K562 (cell line): ENCODE data around the gene PEX5.

Source experiments
- CTCF ChIP-seq, 3 experiments: IDR thresholded peaks in 2 of 3; conservative IDR thresholded peaks in 1 of 3; 2 replicates each; pipeline ENCODE4 v1.5.1; 2011 to 2012; ENCODE audit warnings: low read length in 3 of 3, mild to moderate bottlenecking in 3 of 3, control low read depth in 2 of 3, improper control_type of control experiment in 1 of 3, inconsistent platforms in 1 of 3, low read depth in 1 of 3, mixed read lengths in 1 of 3, moderate library complexity in 1 of 3; ENCODE audit not compliant: insufficient read depth in 2 of 3
- DPF2 ChIP-seq: fragments of 450-650 bp; IDR thresholded peaks from 2 replicates; pipeline ENCODE4 v1.6.1; 2016
- PHF8 ChIP-seq: fragments of 200-600 bp; sonication (generic); IDR thresholded peaks from 2 replicates; pipeline ENCODE4 v1.6.1; 2012; ENCODE audit warnings: mixed run types, mild to moderate bottlenecking, inconsistent platforms, low read length, moderate library complexity, borderline replicate concordance

GRCh38 chr12:7145671-7146070, 43.8 kb upstream of the PEX5 start:
- TF ChIP-seq DPF2 (no peak), CTCF (IDR thresholded peaks at IDR 0.05 in 2 of 3, conservative IDR thresholded peaks at IDR 0.05 in 1 of 3; ENCODE audit: insufficient read depth in 2 of 3, low read depth in 1 of 3, low read length in 3 of 3) (no peak), PHF8 (no peak)
